ENCODE data around the gene RETREG3. TPM values are rescaled to one million over a fixed set of nuclear protein-coding genes. Genes with fewer than 3 reads are reported as not detected.

RETREG3 gene
- total and polyA plus RNA-seq, 10 donors: 20.3 to 87.5 (median 77.1) TPM

GRCh38 chr17:42608305-42609181, 631 bp downstream of the RETREG3 start:
- Histone ChIP-seq H3K4me1 (peaks cover 31 to 69% (median 55%) of the 10 kb centered on the region in 6 donors), H3K36me3 (peaks cover 0 to 39% (median 17%) of the 10 kb centered on the region in 6 donors), H3K9me3 (no peaks in the 10 kb centered on the region), H3K27me3 (replicated peaks in 1 of 7) (no peaks in the 10 kb centered on the region), H3K4me3 (peak overlapping the region; percentile 74 to 89 (median 84)), H3K27ac (peak overlapping the region; percentile 88 to 99 (median 94))
- intact Hi-C loops (cut with DNase I; ENCODE audit: low total_unique reads): loop anchor here (5.0 kb wide), 1 partner anchor 69 kb away; the partner anchor contains the start of gene PLEKHH3
- TF ChIP-seq POLR2A (IDR thresholded peaks at IDR 0.05): no peak
- peak in 3 of 11 experiments; percentile 10 to 58 (median 26) for TF ChIP-seq CTCF (IDR thresholded peaks at IDR 0.05 in 8 of 11, conservative IDR thresholded peaks at IDR 0.05 in 3 of 11)
- no peak for DNase-seq
- 0 to 1% (median 0%) methylated on average over 30 of the region's 30 CpGs for WGBS, 5 donors

- TF ChIP-seq POLR2A (IDR thresholded peaks at IDR 0.05) (no peak), CTCF (IDR thresholded peaks at IDR 0.05 in 8 of 11, conservative IDR thresholded peaks at IDR 0.05 in 3 of 11) (no peak), POLR2AphosphoS5 (IDR thresholded peaks at IDR 0.05) (no peak)
- peak overlapping the region in 6 of 8 donors; percentile 91 to 99 (median 96) for H3K27ac ChIP-seq
- no peaks in the 10 kb centered on the region for H3K27me3 ChIP-seq (replicated peaks in 1 of 7)
- H3K4me1 ChIP-seq: peaks cover 34 to 76% (median 63%) of the 10 kb centered on the region in 6 donors
- WGBS, 5 donors: 56 to 84% (median 65%) methylated on average over 3 of the region's 3 CpGs
- no peaks in the 10 kb centered on the region for H3K9me3 ChIP-seq
- intact Hi-C loops (cut with DNase I; ENCODE audit: low total_unique reads): loop anchor here (5.0 kb wide), 1 partner anchor 70 kb away; the partner anchor contains the start of gene PLEKHH3
- H3K36me3 ChIP-seq: peaks cover 0 to 39% (median 10%) of the 10 kb centered on the region in 6 donors
- H3K4me3 ChIP-seq: peak overlapping the region; percentile 74 to 89 (median 84)
- DNase-seq: no peak
Measured at GRCh38 chr17:42607769-42608168, 1.4 kb downstream of the RETREG3 start.

- Histone ChIP-seq H3K4me1 (peaks cover 30 to 97% (median 69%) of the 10 kb centered on the region in 6 donors), H3K27ac (no peak overlapping the region), H3K9me3 (no peaks in the 10 kb centered on the region), H3K36me3 (peaks cover 0 to 61% (median 2%) of the 10 kb centered on the region in 6 donors), H3K4me3 (no peak overlapping the region), H3K27me3 (replicated peaks in 1 of 7) (no peaks in the 10 kb centered on the region)
- intact Hi-C loops (cut with DNase I; ENCODE audit: low total_unique reads): no loop called here
- TF ChIP-seq POLR2AphosphoS5 (IDR thresholded peaks at IDR 0.05) (no peak), CTCF (IDR thresholded peaks at IDR 0.05 in 8 of 11, conservative IDR thresholded peaks at IDR 0.05 in 3 of 11) (no peak), POLR2A (IDR thresholded peaks at IDR 0.05) (no peak)
- DNase-seq: no peak
- WGBS, 5 donors: 83 to 90% (median 87%) methylated on average over 7 of the region's 7 CpGs
Measured at GRCh38 chr17:42603318-42603717, 5.9 kb downstream of the RETREG3 start.

- no peak overlapping the region for H3K4me3 ChIP-seq
- peaks cover 0 to 85% (median 10%) of the 10 kb centered on the region in 6 donors for H3K36me3 ChIP-seq
- no peak overlapping the region for H3K27ac ChIP-seq
- TF ChIP-seq POLR2A (IDR thresholded peaks at IDR 0.05) (no peak), POLR2AphosphoS5 (IDR thresholded peaks at IDR 0.05) (no peak), CTCF (IDR thresholded peaks at IDR 0.05 in 8 of 11, conservative IDR thresholded peaks at IDR 0.05 in 3 of 11) (no peak)
- peaks cover 4 to 57% (median 26%) of the 10 kb centered on the region in 6 donors for H3K4me1 ChIP-seq
- no peaks in the 10 kb centered on the region for H3K27me3 ChIP-seq (replicated peaks in 1 of 7)
- intact Hi-C loops (cut with DNase I; ENCODE audit: low total_unique reads): no loop called here
- WGBS, 5 donors: 34 to 52% (median 43%) methylated on average over 2 of the region's 2 CpGs
- no peaks in the 10 kb centered on the region for H3K9me3 ChIP-seq
- DNase-seq: no peak
Measured at GRCh38 chr17:42598905-42599304, 10.3 kb downstream of the RETREG3 start.
